IMR-90 (cell line): Measurements from ENCODE around the gene PCCA. TPM values are rescaled to one million over a fixed set of nuclear protein-coding genes. Genes with fewer than 3 reads are reported as not detected.

Experiments used
- ATAC-seq: fragments of 200-7000 bp; cut with Tn5 transposase; 2 replicates; pipeline ENCODE4 v1.9.1; 2020; ENCODE audit warnings: low read depth, mild to moderate bottlenecking, moderate library complexity
- BruUV-seq: library from RNA; stranded (reverse); fragments of 400-500 nt; replicated peaks from 2 replicates; lab custom pipeline; 2021; lab: Mats Ljungman, UMichigan
- CTCF ChIA-PET: fragments of 300-600 bp; formaldehyde crosslinking; extraction: SDS; loops from one replicate; lab custom pipeline; 2021; ENCODE audit warnings: antibody characterized with exemption; lab: Yijun Ruan, JAX
- POLR2A ChIA-PET: fragments of 300-600 bp; sonication (Branson Sonifier 250); formaldehyde crosslinking; loops from one replicate; lab custom pipeline; 2022; ENCODE audit warnings: antibody characterized with exemption; ENCODE audit not compliant: unreplicated experiment; lab: Charles Lee
- DNase-seq: peaks from one replicate; pipeline ENCODE4 v3.0.0; 2013
- H2AFZ ChIP-seq: replicated peaks from 2 replicates; pipeline ENCODE3; 2013; ENCODE audit warnings: low read length, mild to moderate bottlenecking; ENCODE audit not compliant: poor library complexity
- H2AK5ac ChIP-seq: 2 replicates; pipeline ENCODE4 v1.6.1; 2013; ENCODE audit warnings: low read depth, low read length, inconsistent platforms
- H2AK9ac ChIP-seq: replicated peaks from 2 replicates; pipeline ENCODE3; 2013; ENCODE audit warnings: mild to moderate bottlenecking, low read depth, low read length, moderate library complexity; ENCODE audit not compliant: poor library complexity
- H2BK120ac ChIP-seq: 2 replicates; pipeline ENCODE4 v1.6.1; 2013; ENCODE audit warnings: low read depth, low read length, inconsistent platforms
- H2BK15ac ChIP-seq: 3 replicates; pipeline ENCODE4 v1.6.1; 2013; ENCODE audit warnings: low read depth, low read length, inconsistent platforms
- H2BK20ac ChIP-seq: 2 replicates; pipeline ENCODE4 v1.6.1; 2013; ENCODE audit warnings: low read depth, mild to moderate bottlenecking, inconsistent platforms, low read length, moderate library complexity
- H2BK5ac ChIP-seq: 2 replicates; pipeline ENCODE4 v1.6.1; 2013; ENCODE audit warnings: mild to moderate bottlenecking, low read depth, low read length, inconsistent platforms; ENCODE audit not compliant: poor library complexity, severe bottlenecking
- H3K14ac ChIP-seq: replicated peaks from 2 replicates; pipeline ENCODE4 v1.6.1; 2013; ENCODE audit warnings: low read depth, low read length, inconsistent platforms
- H3K18ac ChIP-seq: 2 replicates; pipeline ENCODE4 v1.6.1; 2013; ENCODE audit warnings: low read depth, low read length, control low read depth
- H3K23ac ChIP-seq: 2 replicates; pipeline ENCODE4 v1.6.1; 2013; ENCODE audit warnings: low read depth, low read length, inconsistent platforms
- H3K27ac ChIP-seq: 2 replicates; pipeline ENCODE4 v1.5.1; 2013; ENCODE audit warnings: mild to moderate bottlenecking, control low read depth, low read length; ENCODE audit not compliant: insufficient read depth
- H3K27me3 ChIP-seq: 2 replicates; pipeline ENCODE4 v1.6.1; 2013; ENCODE audit warnings: low read length; ENCODE audit not compliant: control insufficient read depth, insufficient read depth
- H3K36me3 ChIP-seq: 2 replicates; pipeline ENCODE4 v1.6.1; 2013; ENCODE audit warnings: low read length, mixed read lengths; ENCODE audit not compliant: control insufficient read depth, insufficient read depth
- H3K4ac ChIP-seq: 2 replicates; pipeline ENCODE4 v1.6.1; 2013; ENCODE audit warnings: low read depth, low read length, inconsistent platforms
- H3K4me1 ChIP-seq: 2 replicates; pipeline ENCODE4 v1.6.1; 2013; ENCODE audit warnings: low read length, mixed read lengths; ENCODE audit not compliant: control insufficient read depth, insufficient read depth
- H3K4me2 ChIP-seq: 2 replicates; pipeline ENCODE4 v1.6.1; 2013; ENCODE audit warnings: low read depth, mild to moderate bottlenecking, control low read depth, low read length, moderate library complexity
- H3K4me3 ChIP-seq: 2 replicates; pipeline ENCODE4 v1.5.1; 2013; ENCODE audit warnings: low read depth, mild to moderate bottlenecking, control low read depth, low read length, moderate library complexity; ENCODE audit not compliant: insufficient read depth
- H3K56ac ChIP-seq: 2 replicates; pipeline ENCODE4 v1.6.1; 2013; ENCODE audit warnings: low read length, inconsistent platforms; ENCODE audit not compliant: insufficient read depth; ENCODE audit errors: extremely low read depth
- H3K79me1 ChIP-seq, 2 experiments: 2 replicates each; pipeline ENCODE4 v1.6.1; 2013; ENCODE audit warnings: low read length in 2 of 2, inconsistent platforms in 1 of 2, low read depth in 1 of 2
- H3K9ac ChIP-seq: 2 replicates; pipeline ENCODE4 v1.6.1; 2013; ENCODE audit warnings: low read depth, low read length, control low read depth
- H3K9me1 ChIP-seq: 2 replicates; pipeline ENCODE4 v1.6.1; 2013; ENCODE audit warnings: low read length, inconsistent platforms; ENCODE audit not compliant: insufficient read depth
- H3K9me3 ChIP-seq: 2 replicates; pipeline ENCODE4 v1.6.1; 2013; ENCODE audit warnings: low read length; ENCODE audit not compliant: control insufficient read depth, insufficient read depth
- H4K20me1 ChIP-seq: 2 replicates; pipeline ENCODE4 v1.6.1; 2013; ENCODE audit warnings: low read length, inconsistent platforms; ENCODE audit not compliant: insufficient read depth
- H4K5ac ChIP-seq: 2 replicates; pipeline ENCODE4 v1.6.1; 2013; ENCODE audit warnings: mild to moderate bottlenecking, low read depth, low read length, control low read depth
- H4K8ac ChIP-seq, 2 experiments: 2 replicates each; pipeline ENCODE4 v1.6.1; 2013; ENCODE audit warnings: low read depth in 2 of 2, low read length in 2 of 2, control low read depth in 1 of 2, inconsistent platforms in 1 of 2
- H4K91ac ChIP-seq: 2 replicates; pipeline ENCODE4 v1.6.1; 2013; ENCODE audit warnings: low read depth, low read length, inconsistent platforms; ENCODE audit not compliant: insufficient read depth
- BHLHE40 ChIP-seq: fragments of 150-350 bp; IDR thresholded peaks from 2 replicates; pipeline ENCODE4 v1.6.1; 2016; ENCODE audit warnings: mild to moderate bottlenecking, low read depth, low read length
- CEBPB ChIP-seq: IDR thresholded peaks from 2 replicates; pipeline ENCODE4 v1.6.1; 2012; ENCODE audit warnings: low read depth, low read length, improper control_type of control experiment
- CHD1 ChIP-seq: IDR thresholded peaks from 2 replicates; pipeline ENCODE4 v1.6.1; 2012; ENCODE audit warnings: low read depth, low read length, improper control_type of control experiment
- ELK1 ChIP-seq: fragments of 150-350 bp; IDR thresholded peaks from 2 replicates; pipeline ENCODE4 v1.6.1; 2016; ENCODE audit warnings: low read depth, mild to moderate bottlenecking, low read length, moderate library complexity, borderline replicate concordance
- FOS ChIP-seq: fragments of 150-350 bp; IDR thresholded peaks from 2 replicates; pipeline ENCODE4 v1.6.1; 2016; ENCODE audit warnings: low read depth, low read length
- MAZ ChIP-seq: IDR thresholded peaks from 2 replicates; pipeline ENCODE4 v1.6.1; 2012; ENCODE audit warnings: low read depth, mild to moderate bottlenecking, low read length, improper control_type of control experiment, moderate library complexity, borderline replicate concordance
- NFE2L2 ChIP-seq: fragments of 150-350 bp; IDR thresholded peaks from 2 replicates; pipeline ENCODE4 v1.6.1; 2016; ENCODE audit warnings: low read depth, mild to moderate bottlenecking, low read length
- POLR2A ChIP-seq: IDR thresholded peaks from 2 replicates; pipeline ENCODE4 v1.6.1; 2012; ENCODE audit warnings: mild to moderate bottlenecking, low read depth, low read length
- RCOR1 ChIP-seq: IDR thresholded peaks from 2 replicates; pipeline ENCODE4 v1.6.1; 2012; ENCODE audit warnings: mild to moderate bottlenecking, low read length, improper control_type of control experiment; ENCODE audit not compliant: insufficient replicate concordance
- RFX5 ChIP-seq: IDR thresholded peaks from 2 replicates; pipeline ENCODE4 v1.8.0; 2012; ENCODE audit warnings: low read depth, mild to moderate bottlenecking, low read length, moderate library complexity
- USF2 ChIP-seq: fragments of 150-350 bp; IDR thresholded peaks from 2 replicates; pipeline ENCODE4 v1.6.1; 2017; ENCODE audit warnings: mild to moderate bottlenecking, antibody characterized with exemption, low read length, low read depth
- WGBS, 2 experiments: methylation state at CpG; one replicate each; pipeline versions ENCODE4 v1.1.5 to v1.1.7; 2013; ENCODE audit warnings: missing lambda C conversion rate in 2 of 2; ENCODE audit not compliant: insufficient read length in 1 of 2; ENCODE audit errors: extremely low coverage in 2 of 2; 5-methylcytosine and 5-hydroxymethylcytosine counted together
- dilution Hi-C: fragments of 300-500 bp; cut with HindIII; formaldehyde crosslinking; loops from one replicate; pipeline ENCODE4 v1.14.3; 2018; ENCODE audit warnings: low sequenced_read_pairs; ENCODE audit not compliant: unreplicated experiment
- in situ Hi-C: fragments of 300-500 bp; cut with MboI; formaldehyde crosslinking; loops from 3 replicates; pipeline ENCODE4 v1.14.3; 2019; ENCODE audit warnings: low sequenced_read_pairs, inconsistent platforms, mixed read lengths
- intact Hi-C: fragments of 100-400 bp; cut with micrococcal nuclease; formaldehyde crosslinking; loops from 2 replicates; pipeline ENCODE4 v1.10.0; 2022
- polyA plus RNA-seq, 3 experiments: library from polyadenylated mRNA; depleted of rRNA; stranded (reverse); fragments of >200 nt; gene quantifications; 2 replicates each; pipeline ENCODE4 v1.2.3, GENCODE V29; 2012; ENCODE audit warnings: low replicate concordance in 1 of 3
- total RNA-seq: library from RNA; depleted of rRNA; stranded (reverse); fragments of >200 nt; gene quantifications from 2 replicates; pipeline ENCODE4 v1.2.3, GENCODE V29; 2012

The PCCA gene
- total and polyA plus RNA-seq, 2 of the 4 experiments (the other 2 are of a cell fraction), result 7.6 to 24.0 TPM

GRCh38 chr13:100115693-100116254 lies 26.9 kb downstream of the PCCA start:
- intact Hi-C loops, result no loop called here
- no peaks in the 10 kb centered on the region for H3K4me1 ChIP-seq
- ChIA-PET CTCF (no interaction called here), POLR2A (no interaction called here)
- H2AK9ac ChIP-seq, result no peak overlapping the region
- WGBS, 2 experiments, result no CpG with 5 or more reads among the region's 1 CpG
- no peak overlapping the region for H4K91ac ChIP-seq
- H4K8ac ChIP-seq, result no peak overlapping the region
- dilution Hi-C loops, result no loop called here
- in situ Hi-C loops, result no loop called here
- H3K27ac ChIP-seq, result no peak overlapping the region
- H4K5ac ChIP-seq, result no peak overlapping the region
- no peak overlapping the region for H3K4ac ChIP-seq
- H4K20me1 ChIP-seq, result no peaks in the 10 kb centered on the region
- no TSS peak for BruUV-seq
- H2BK5ac ChIP-seq, result no peak overlapping the region
- H3K4me3 ChIP-seq, result no peak overlapping the region
- no peak overlapping the region for H3K14ac ChIP-seq
- H2AFZ ChIP-seq, result no peak overlapping the region
- H2BK15ac ChIP-seq, result no peak overlapping the region
- no peaks in the 10 kb centered on the region for H3K27me3 ChIP-seq
- no peak overlapping the region for H3K9ac ChIP-seq
- H2AK5ac ChIP-seq, result no peak overlapping the region
- no peaks in the 10 kb centered on the region; a peak in 1 of 4 replicates for H3K79me1 ChIP-seq
- TF ChIP-seq ELK1 (no peak), NFE2L2 (no peak), BHLHE40 (no peak), POLR2A (no peak), USF2 (no peak), CEBPB (no peak), RFX5 (no peak), RCOR1 (no peak), CHD1 (no peak), FOS (no peak), MAZ (no peak)
- H3K4me2 ChIP-seq, result no peak overlapping the region
- H3K56ac ChIP-seq, result no peak overlapping the region
- H3K36me3 ChIP-seq, result peaks cover 5% of the 10 kb centered on the region; the same call in 1 of the 2 replicates
- ATAC-seq (no peak), DNase-seq (no peak)
- H3K9me3 ChIP-seq, result no peaks in the 10 kb centered on the region
- H3K9me1 ChIP-seq, result no peaks in the 10 kb centered on the region
- no peak overlapping the region for H3K23ac ChIP-seq
- H3K18ac ChIP-seq, result no peak overlapping the region
- no peak overlapping the region for H2BK20ac ChIP-seq
- no peak overlapping the region for H2BK120ac ChIP-seq
